ENCODE results near the gene RAB3IL1. TPM values are rescaled to one million over a fixed set of nuclear protein-coding genes. Genes with fewer than 3 reads are reported as not detected.
A peak's percentile ranks its signal among the peaks of the same experiment; 100 is the strongest.

RAB3IL1 gene
- total and polyA plus RNA-seq, 9 of the 15 experiments (the other 6 are each of a cell fraction or from before 2014, with no cell fraction given), result 0.15 to 42.6 (median 15.5) TPM

DNA sequence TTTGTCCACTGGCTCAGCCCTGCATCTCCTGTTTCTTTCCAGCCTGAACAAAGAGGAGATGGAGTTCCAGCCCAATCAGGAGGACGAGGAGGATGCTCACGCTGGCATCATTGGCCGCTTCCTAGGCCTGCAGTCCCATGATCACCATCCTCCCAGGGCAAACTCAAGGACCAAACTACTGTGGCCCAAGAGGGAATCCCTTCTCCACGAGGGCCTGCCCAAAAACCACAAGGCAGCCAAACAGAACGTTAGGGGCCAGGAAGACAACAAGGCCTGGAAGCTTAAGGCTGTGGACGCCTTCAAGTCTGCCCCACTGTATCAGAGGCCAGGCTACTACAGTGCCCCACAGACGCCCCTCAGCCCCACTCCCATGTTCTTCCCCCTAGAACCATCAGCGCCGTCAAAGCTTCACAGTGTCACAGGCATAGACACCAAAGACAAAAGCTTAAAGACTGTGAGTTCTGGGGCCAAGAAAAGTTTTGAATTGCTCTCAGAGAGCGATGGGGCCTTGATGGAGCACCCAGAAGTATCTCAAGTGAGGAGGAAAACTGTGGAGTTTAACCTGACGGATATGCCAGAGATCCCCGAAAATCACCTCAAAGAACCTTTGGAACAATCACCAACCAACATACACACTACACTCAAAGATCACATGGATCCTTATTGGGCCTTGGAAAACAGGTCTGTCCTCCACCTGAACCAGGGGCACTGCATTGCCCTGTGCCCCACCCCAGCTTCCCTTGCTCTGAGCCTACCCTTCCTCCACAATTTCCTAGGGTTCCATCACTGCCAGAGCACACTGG lies 45.0 kb upstream of the RAB3IL1 start (continued):
- no peak for TF ChIP-seq VEZF1 (CRISPR knock-in tag; IDR thresholded peaks at IDR 0.05)
- TF ChIP-seq, protein P1, sequence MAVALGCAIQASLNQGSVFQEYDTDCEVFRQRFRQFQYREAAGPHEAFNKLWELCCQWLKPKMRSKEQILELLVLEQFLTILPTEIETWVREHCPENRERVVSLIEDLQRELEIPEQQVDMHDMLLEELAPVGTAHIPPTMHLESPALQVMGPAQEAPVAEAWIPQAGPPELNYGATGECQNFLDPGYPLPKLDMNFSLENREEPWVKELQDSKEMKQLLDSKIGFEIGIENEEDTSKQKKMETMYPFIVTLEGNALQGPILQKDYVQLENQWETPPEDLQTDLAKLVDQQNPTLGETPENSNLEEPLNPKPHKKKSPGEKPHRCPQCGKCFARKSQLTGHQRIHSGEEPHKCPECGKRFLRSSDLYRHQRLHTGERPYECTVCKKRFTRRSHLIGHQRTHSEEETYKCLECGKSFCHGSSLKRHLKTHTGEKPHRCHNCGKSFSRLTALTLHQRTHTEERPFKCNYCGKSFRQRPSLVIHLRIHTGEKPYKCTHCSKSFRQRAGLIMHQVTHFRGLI (CRISPR knock-in tag; IDR thresholded peaks at IDR 0.05), result no peak
- no peak for TF ChIP-seq ZKSCAN8 (CRISPR knock-in tag; IDR thresholded peaks at IDR 0.05)
- no peak for TF ChIP-seq PTTG1 (tag; IDR thresholded peaks at IDR 0.05; ENCODE audit: low read depth)
- TF ChIP-seq HNRNPK (IDR thresholded peaks at IDR 0.05; ENCODE audit: low read depth, low read length, poor library complexity, severe bottlenecking), result no peak
- no peak for TF ChIP-seq ZNF561 (CRISPR knock-in tag; conservative IDR thresholded peaks at IDR 0.05)
- no peak for TF ChIP-seq TRIM25 (IDR thresholded peaks at IDR 0.05; ENCODE audit: borderline replicate concordance)
- TF ChIP-seq, protein P2, sequence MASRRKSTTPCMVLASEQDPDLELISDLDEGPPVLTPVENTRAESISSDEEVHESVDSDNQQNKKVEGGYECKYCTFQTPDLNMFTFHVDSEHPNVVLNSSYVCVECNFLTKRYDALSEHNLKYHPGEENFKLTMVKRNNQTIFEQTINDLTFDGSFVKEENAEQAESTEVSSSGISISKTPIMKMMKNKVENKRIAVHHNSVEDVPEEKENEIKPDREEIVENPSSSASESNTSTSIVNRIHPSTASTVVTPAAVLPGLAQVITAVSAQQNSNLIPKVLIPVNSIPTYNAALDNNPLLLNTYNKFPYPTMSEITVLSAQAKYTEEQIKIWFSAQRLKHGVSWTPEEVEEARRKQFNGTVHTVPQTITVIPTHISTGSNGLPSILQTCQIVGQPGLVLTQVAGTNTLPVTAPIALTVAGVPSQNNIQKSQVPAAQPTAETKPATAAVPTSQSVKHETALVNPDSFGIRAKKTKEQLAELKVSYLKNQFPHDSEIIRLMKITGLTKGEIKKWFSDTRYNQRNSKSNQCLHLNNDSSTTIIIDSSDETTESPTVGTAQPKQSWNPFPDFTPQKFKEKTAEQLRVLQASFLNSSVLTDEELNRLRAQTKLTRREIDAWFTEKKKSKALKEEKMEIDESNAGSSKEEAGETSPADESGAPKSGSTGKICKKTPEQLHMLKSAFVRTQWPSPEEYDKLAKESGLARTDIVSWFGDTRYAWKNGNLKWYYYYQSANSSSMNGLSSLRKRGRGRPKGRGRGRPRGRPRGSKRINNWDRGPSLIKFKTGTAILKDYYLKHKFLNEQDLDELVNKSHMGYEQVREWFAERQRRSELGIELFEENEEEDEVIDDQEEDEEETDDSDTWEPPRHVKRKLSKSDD (conservative IDR thresholded peaks at IDR 0.05; ENCODE audit: low read length), result no peak
- TF ChIP-seq MTA1 (IDR thresholded peaks at IDR 0.05; ENCODE audit: borderline replicate concordance), result 0 out of 2 replicates have a peak, but pooled peaks have one; percentile 12
- no peak for TF ChIP-seq ARID3B (CRISPR knock-in tag; IDR thresholded peaks at IDR 0.05; ENCODE audit: borderline replicate concordance)
- no peak for TF ChIP-seq HEY1 (CRISPR knock-in tag; IDR thresholded peaks at IDR 0.05; ENCODE audit: borderline replicate concordance)
- TF ChIP-seq CREBBP (IDR thresholded peaks at IDR 0.05; ENCODE audit: low read depth, low read length), result no peak
- TF ChIP-seq ZBTB2 (IDR thresholded peaks at IDR 0.05), result no peak
- TF ChIP-seq ZNF408 (CRISPR knock-in tag; IDR thresholded peaks at IDR 0.05; ENCODE audit: low read depth), result no peak

Data from K562 (cell line).